DND-41 (cell line): ENCODE measurements around the gene SPACDR.

ENCODE experiments used
- ATAC-seq: fragments of 200-7000 bp; cut with Tn5 transposase; 3 replicates; pipeline ENCODE4 v1.9.1; 2021; ENCODE audit warnings: low read depth; ENCODE audit not compliant: insufficient read depth
- DNase-seq: peaks from one replicate; pipeline ENCODE4 v3.0.0-alpha.2; 2020
- H2AFZ ChIP-seq: 2 replicates; pipeline ENCODE4 v1.6.0; 2012; ENCODE audit warnings: low read depth, low read length
- H3K27ac ChIP-seq: 2 replicates; pipeline ENCODE4 v1.5.1; 2012; ENCODE audit warnings: low read length, inconsistent platforms
- H3K27me3 ChIP-seq: fragments of 200-600 bp; sonication (generic); 2 replicates; pipeline ENCODE4 v1.6.0; 2012; ENCODE audit warnings: low read length, mild to moderate bottlenecking, inconsistent platforms; ENCODE audit not compliant: insufficient read depth, poor library complexity
- H3K36me3 ChIP-seq: 2 replicates; pipeline ENCODE4 v1.5.1; 2012; ENCODE audit warnings: low read length, inconsistent platforms; ENCODE audit not compliant: insufficient read depth
- H3K4me1 ChIP-seq: 2 replicates; pipeline ENCODE4 v1.5.1; 2012; ENCODE audit warnings: mild to moderate bottlenecking, low read length; ENCODE audit not compliant: insufficient read depth
- H3K4me2 ChIP-seq: 2 replicates; pipeline ENCODE4 v1.6.0; 2012; ENCODE audit warnings: mild to moderate bottlenecking, moderate library complexity, low read length, inconsistent platforms; ENCODE audit not compliant: insufficient read depth
- H3K4me3 ChIP-seq, 2 experiments: fragments of 200-600 bp in 1 of 2; shearing (Covaris generic) in 1 of 2; 2 replicates each; pipeline ENCODE4 v1.5.1; 2012 to 2016; ENCODE audit warnings: inconsistent platforms in 2 of 2, low read length in 2 of 2, mild to moderate bottlenecking in 2 of 2, low read depth in 1 of 2, moderate library complexity in 1 of 2
- H3K79me2 ChIP-seq: 2 replicates; pipeline ENCODE4 v1.6.0; 2012; ENCODE audit warnings: low read length, inconsistent platforms; ENCODE audit not compliant: insufficient read depth
- H3K9ac ChIP-seq: 2 replicates; pipeline ENCODE4 v1.6.0; 2012; ENCODE audit warnings: low read depth, mild to moderate bottlenecking, inconsistent platforms, low read length, moderate library complexity
- H3K9me3 ChIP-seq: 2 replicates; pipeline ENCODE4 v1.5.1; 2012; ENCODE audit warnings: low read length, moderate library complexity, mild to moderate bottlenecking, inconsistent platforms; ENCODE audit not compliant: insufficient read depth, severe bottlenecking
- H4K20me1 ChIP-seq: 2 replicates; pipeline ENCODE4 v1.6.0; 2012; ENCODE audit warnings: low read length; ENCODE audit not compliant: insufficient read depth
- EZH2 ChIP-seq: IDR thresholded peaks from 3 replicates; pipeline ENCODE4 v1.6.1; 2012; ENCODE audit warnings: borderline replicate concordance, low read depth, mild to moderate bottlenecking, moderate library complexity, low read length, inconsistent platforms; ENCODE audit not compliant: severe bottlenecking
- TF ChIP-seq, protein P1 (sequence below): IDR thresholded peaks from 2 replicates; pipeline ENCODE4 v1.5.1; 2012; ENCODE audit warnings: borderline replicate concordance, low read length, moderate library complexity, mild to moderate bottlenecking; ENCODE audit not compliant: poor library complexity, severe bottlenecking; ENCODE audit errors: extremely low read depth

The SPACDR gene

DNA sequence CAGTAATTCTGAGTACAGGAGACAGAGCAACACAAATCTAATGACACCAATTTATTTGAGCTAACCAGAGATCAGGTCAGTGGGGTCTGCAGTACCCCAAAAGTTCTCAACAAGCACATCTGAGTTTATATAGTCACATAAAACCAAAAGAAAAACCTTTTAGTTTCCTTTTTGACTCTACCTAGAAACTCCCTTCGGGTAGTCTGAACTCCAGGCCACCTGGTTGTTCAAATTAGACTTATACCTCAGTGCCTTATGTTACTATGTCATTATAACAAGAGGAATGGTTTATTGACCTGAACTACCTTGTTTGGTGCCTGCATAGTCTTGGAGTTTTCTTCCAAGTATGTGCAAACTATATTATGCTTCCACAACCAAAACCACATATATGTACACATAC, 50.2 kb downstream of the SPACDR start:
- TF ChIP-seq, protein P1, sequence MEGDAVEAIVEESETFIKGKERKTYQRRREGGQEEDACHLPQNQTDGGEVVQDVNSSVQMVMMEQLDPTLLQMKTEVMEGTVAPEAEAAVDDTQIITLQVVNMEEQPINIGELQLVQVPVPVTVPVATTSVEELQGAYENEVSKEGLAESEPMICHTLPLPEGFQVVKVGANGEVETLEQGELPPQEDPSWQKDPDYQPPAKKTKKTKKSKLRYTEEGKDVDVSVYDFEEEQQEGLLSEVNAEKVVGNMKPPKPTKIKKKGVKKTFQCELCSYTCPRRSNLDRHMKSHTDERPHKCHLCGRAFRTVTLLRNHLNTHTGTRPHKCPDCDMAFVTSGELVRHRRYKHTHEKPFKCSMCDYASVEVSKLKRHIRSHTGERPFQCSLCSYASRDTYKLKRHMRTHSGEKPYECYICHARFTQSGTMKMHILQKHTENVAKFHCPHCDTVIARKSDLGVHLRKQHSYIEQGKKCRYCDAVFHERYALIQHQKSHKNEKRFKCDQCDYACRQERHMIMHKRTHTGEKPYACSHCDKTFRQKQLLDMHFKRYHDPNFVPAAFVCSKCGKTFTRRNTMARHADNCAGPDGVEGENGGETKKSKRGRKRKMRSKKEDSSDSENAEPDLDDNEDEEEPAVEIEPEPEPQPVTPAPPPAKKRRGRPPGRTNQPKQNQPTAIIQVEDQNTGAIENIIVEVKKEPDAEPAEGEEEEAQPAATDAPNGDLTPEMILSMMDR = no peak
- no peak for TF ChIP-seq EZH2
- H3K27me3 ChIP-seq = peaks cover 3% of the 10 kb centered on the region
- H3K9me3 ChIP-seq = no peaks in the 10 kb centered on the region
- H3K36me3 ChIP-seq = no peaks in the 10 kb centered on the region
- no peak for DNase-seq
- no peak for ATAC-seq
- no peaks in the 10 kb centered on the region for H3K4me1 ChIP-seq
- no peak overlapping the region for H3K4me2 ChIP-seq
- no peaks in the 10 kb centered on the region for H3K79me2 ChIP-seq
- no peak overlapping the region for H3K9ac ChIP-seq
- H3K27ac ChIP-seq = no peak overlapping the region
- H3K4me3 ChIP-seq = no peak overlapping the region
- H2AFZ ChIP-seq = no peak overlapping the region
- H4K20me1 ChIP-seq = no peaks in the 10 kb centered on the region; the same call in 1 of the 2 replicates

- Histone ChIP-seq H3K27ac (no peak overlapping the region), H3K4me2 (no peak overlapping the region), H3K4me1 (no peaks in the 10 kb centered on the region), H3K36me3 (no peaks in the 10 kb centered on the region), H3K4me3 (no peak overlapping the region), H2AFZ (no peak overlapping the region), H3K9me3 (no peaks in the 10 kb centered on the region), H3K27me3 (peaks cover 3% of the 10 kb centered on the region), H3K9ac (no peak overlapping the region), H4K20me1 (no peaks in the 10 kb centered on the region; the same call in 1 of the 2 replicates), H3K79me2 (no peaks in the 10 kb centered on the region)
- ATAC-seq (no peak), DNase-seq (no peak)
- TF ChIP-seq, protein P1 = no peak
- TF ChIP-seq EZH2 = no peak
These were observed 50.7 kb downstream of the SPACDR start for GRCh38 chr7:100413346-100413745.

DNA sequence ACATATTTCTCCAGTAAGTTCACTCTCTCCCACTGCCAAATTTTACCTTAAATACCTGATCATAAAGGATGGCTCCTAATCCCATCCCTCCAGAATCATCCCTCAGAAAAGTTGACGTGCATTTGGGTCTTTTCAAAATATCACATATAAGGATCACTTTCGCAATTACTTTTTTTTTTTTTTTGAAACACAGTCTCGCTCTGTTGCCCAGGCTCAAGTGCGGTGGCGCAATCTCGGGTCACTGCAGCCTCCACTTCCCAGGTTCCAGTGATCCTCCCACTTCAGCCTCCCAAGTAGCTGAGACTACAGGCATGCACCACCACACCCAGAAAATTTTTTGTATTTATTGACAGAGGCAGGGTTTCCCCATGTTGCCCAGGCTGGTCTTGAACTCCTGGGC, 53.0 kb downstream of the SPACDR start:
- H3K4me1 ChIP-seq = no peaks in the 10 kb centered on the region
- no peaks in the 10 kb centered on the region for H3K79me2 ChIP-seq
- H3K4me2 ChIP-seq = no peak overlapping the region
- H3K4me3 ChIP-seq = no peak overlapping the region
- H3K27ac ChIP-seq = no peak overlapping the region
- H3K9me3 ChIP-seq = no peaks in the 10 kb centered on the region
- H3K9ac ChIP-seq = no peak overlapping the region
- no peak for DNase-seq
- H3K27me3 ChIP-seq = peaks cover 3% of the 10 kb centered on the region
- no peak overlapping the region for H2AFZ ChIP-seq
- no peaks in the 10 kb centered on the region; the same call in 1 of the 2 replicates for H4K20me1 ChIP-seq
- ATAC-seq = no peak
- TF ChIP-seq, protein P1 = no peak
- no peak for TF ChIP-seq EZH2
- H3K36me3 ChIP-seq = no peaks in the 10 kb centered on the region
